K562 (cell line): ENCODE data around the gene OR52W1.

Experiments used
- ATF3 ChIP-seq, 2 experiments: fragments of 450-650 bp in 1 of 2; sonication (generic) in 1 of 2; formaldehyde crosslinking in 1 of 2; IDR thresholded peaks in 1 of 2; conservative IDR thresholded peaks in 1 of 2; 2 replicates each; pipeline versions ENCODE4 v1.6.1 to v1.8.1; 2016 to 2023; ENCODE audit warnings: mild to moderate bottlenecking in 2 of 2, moderate library complexity in 2 of 2, inconsistent platforms in 1 of 2, missing genetic modification reagents in 1 of 2
- CBX3 ChIP-seq, 2 experiments: IDR thresholded peaks; 1 replicate in 1 of 2; 2 replicates in 1 of 2; pipeline ENCODE4 v1.6.1; 2012; ENCODE audit warnings: inconsistent platforms in 2 of 2, low read length in 2 of 2, borderline replicate concordance in 1 of 2, control low read depth in 1 of 2
- CBX8 ChIP-seq: fragments of 200-600 bp; sonication (generic); IDR thresholded peaks from 2 replicates; pipeline ENCODE4 v1.6.1; 2012; ENCODE audit warnings: borderline replicate concordance, mixed run types, low read depth, mild to moderate bottlenecking, moderate library complexity, mixed read lengths, low read length, control low read depth, inconsistent platforms; ENCODE audit not compliant: poor library complexity, severe bottlenecking; ENCODE audit errors: extremely low read depth
- CREM ChIP-seq: IDR thresholded peaks from 2 replicates; pipeline ENCODE4 v1.6.1; 2014; ENCODE audit warnings: antibody characterized with exemption, low read depth
- EZH2 ChIP-seq: IDR thresholded peaks from 2 replicates; pipeline ENCODE4 v1.6.1; 2012; ENCODE audit warnings: low read depth, mild to moderate bottlenecking, inconsistent platforms, low read length, borderline replicate concordance
- MAX ChIP-seq: sonication (generic); formaldehyde crosslinking; IDR thresholded peaks from 2 replicates; pipeline ENCODE4 v1.9.0; 2022; ENCODE audit warnings: mild to moderate bottlenecking, missing genetic modification reagents
- MYNN ChIP-seq, 2 experiments: sonication (generic); formaldehyde crosslinking in 1 of 2; IDR thresholded peaks; 2 replicates each; pipeline versions ENCODE4 v1.5.0 to v1.6.1; 2016 to 2020; ENCODE audit warnings: antibody characterized with exemption in 1 of 2, missing genetic modification reagents in 1 of 2
- NR2C2 ChIP-seq, 2 experiments: fragments of 200-800 bp in 1 of 2; sonication (Bioruptor generic) in 1 of 2; sonication (generic) in 1 of 2; formaldehyde crosslinking in 1 of 2; IDR thresholded peaks; 2 replicates each; pipeline versions ENCODE4 v1.6.1 to v1.8.0; 2016 to 2022; ENCODE audit warnings: mild to moderate bottlenecking in 1 of 2, missing compliant biosample characterization in 1 of 2, missing genetic modification characterization in 1 of 2, missing genetic modification reagents in 1 of 2
- SPI1 ChIP-seq: IDR thresholded peaks from 2 replicates; pipeline ENCODE4 v1.6.1; 2011; ENCODE audit warnings: low read depth, low read length, control low read depth, borderline replicate concordance
- TEAD4 ChIP-seq, 2 experiments: sonication (generic) in 1 of 2; formaldehyde crosslinking in 1 of 2; IDR thresholded peaks; 2 replicates each; pipeline versions ENCODE4 v1.6.1 to v1.8.0; 2012 to 2022; ENCODE audit warnings: borderline replicate concordance in 1 of 2, inconsistent platforms in 1 of 2, low read length in 1 of 2, mild to moderate bottlenecking in 1 of 2, missing genetic modification reagents in 1 of 2

GRCh38 chr11:6152126-6152525 lies 46.9 kb upstream of the OR52W1 start:
- TF ChIP-seq SPI1 (no peak), CBX8 (no peak), MAX (CRISPR knock-in tag) (no peak), ATF3 (IDR thresholded peaks at IDR 0.05) (no peak), ATF3 (CRISPR knock-in tag; conservative IDR thresholded peaks at IDR 0.05) (no peak), CREM (no peak), MYNN (IDR thresholded peaks at IDR 0.05) (no peak), MYNN (CRISPR knock-in tag; IDR thresholded peaks at IDR 0.05) (no peak), TEAD4 (IDR thresholded peaks at IDR 0.05; ENCODE audit: low read length) (no peak), TEAD4 (CRISPR knock-in tag; IDR thresholded peaks at IDR 0.05; ENCODE audit: borderline replicate concordance) (no peak), CBX3 (IDR thresholded peaks at IDR 0.05; ENCODE audit: borderline replicate concordance in 1 of 2, low read length in 2 of 2) (no peak), EZH2 (no peak), NR2C2 (CRISPR knock-in tag; IDR thresholded peaks at IDR 0.05) (no peak), NR2C2 (tag; IDR thresholded peaks at IDR 0.05) (no peak)
